ENCODE results near the gene EOLA2. TPM values are rescaled to one million over a fixed set of nuclear protein-coding genes. Genes with fewer than 3 reads are reported as not detected.
"Not testable (repeated sequence)": the region's sequence is repeated elsewhere in the genome, so short reads cannot be mapped to it uniquely, and the experiment has no call there.

The EOLA2 gene
- total RNA-seq, 1 donor from 2014 or later, result 53.0 TPM

GRCh38 chrX:149939905-149940673, 1.8 kb upstream of the EOLA2 start:
- DNase-seq, result peak; percentile 90
- H3K4me3 Mint-ChIP-seq (ENCODE audit: unreplicated experiment), result peak overlapping the region; percentile 90
- peak overlapping the region; percentile 94 for H3K27ac Mint-ChIP-seq (ENCODE audit: unreplicated experiment)
- peaks cover 2% of the 10 kb centered on the region for H3K27me3 Mint-ChIP-seq (ENCODE audit: unreplicated experiment)
- H3K36me3 Mint-ChIP-seq (ENCODE audit: unreplicated experiment), result no peaks in the 10 kb centered on the region
- peaks cover 6% of the 10 kb centered on the region for H3K9me3 Mint-ChIP-seq (ENCODE audit: unreplicated experiment)
- TF ChIP-seq, protein P1, sequence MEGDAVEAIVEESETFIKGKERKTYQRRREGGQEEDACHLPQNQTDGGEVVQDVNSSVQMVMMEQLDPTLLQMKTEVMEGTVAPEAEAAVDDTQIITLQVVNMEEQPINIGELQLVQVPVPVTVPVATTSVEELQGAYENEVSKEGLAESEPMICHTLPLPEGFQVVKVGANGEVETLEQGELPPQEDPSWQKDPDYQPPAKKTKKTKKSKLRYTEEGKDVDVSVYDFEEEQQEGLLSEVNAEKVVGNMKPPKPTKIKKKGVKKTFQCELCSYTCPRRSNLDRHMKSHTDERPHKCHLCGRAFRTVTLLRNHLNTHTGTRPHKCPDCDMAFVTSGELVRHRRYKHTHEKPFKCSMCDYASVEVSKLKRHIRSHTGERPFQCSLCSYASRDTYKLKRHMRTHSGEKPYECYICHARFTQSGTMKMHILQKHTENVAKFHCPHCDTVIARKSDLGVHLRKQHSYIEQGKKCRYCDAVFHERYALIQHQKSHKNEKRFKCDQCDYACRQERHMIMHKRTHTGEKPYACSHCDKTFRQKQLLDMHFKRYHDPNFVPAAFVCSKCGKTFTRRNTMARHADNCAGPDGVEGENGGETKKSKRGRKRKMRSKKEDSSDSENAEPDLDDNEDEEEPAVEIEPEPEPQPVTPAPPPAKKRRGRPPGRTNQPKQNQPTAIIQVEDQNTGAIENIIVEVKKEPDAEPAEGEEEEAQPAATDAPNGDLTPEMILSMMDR (IDR thresholded peaks at IDR 0.05; ENCODE audit: partially characterized antibody, unreplicated experiment), result no peak
- H3K4me1 Mint-ChIP-seq (ENCODE audit: low read depth, unreplicated experiment), result no peaks in the 10 kb centered on the region

DNA sequence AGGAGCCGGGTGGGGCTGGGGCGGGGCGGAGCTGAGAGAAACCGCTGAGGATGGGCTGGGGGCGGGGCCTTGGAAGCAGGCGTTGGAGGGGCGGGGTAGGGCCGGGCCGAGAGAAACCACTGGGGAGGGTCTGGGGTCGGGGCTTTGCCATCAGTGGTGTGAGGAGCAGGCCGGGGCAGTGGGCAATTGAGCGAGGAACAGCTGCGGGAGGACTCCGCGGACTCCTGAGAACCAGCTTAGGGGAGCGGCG, 1.3 kb upstream of the EOLA2 start:
- Mint-ChIP-seq H3K36me3 (ENCODE audit: unreplicated experiment) (no peaks in the 10 kb centered on the region), H3K9me3 (ENCODE audit: unreplicated experiment) (peaks cover 6% of the 10 kb centered on the region), H3K4me1 (ENCODE audit: low read depth, unreplicated experiment) (no peaks in the 10 kb centered on the region), H3K27me3 (ENCODE audit: unreplicated experiment) (peaks cover 2% of the 10 kb centered on the region), H3K27ac (ENCODE audit: unreplicated experiment) (peak overlapping the region; percentile 94), H3K4me3 (ENCODE audit: unreplicated experiment) (peak overlapping the region; percentile 90)
- DNase-seq, result no peak
- TF ChIP-seq, protein P1 (IDR thresholded peaks at IDR 0.05; ENCODE audit: partially characterized antibody, unreplicated experiment), result no peak

DNA sequence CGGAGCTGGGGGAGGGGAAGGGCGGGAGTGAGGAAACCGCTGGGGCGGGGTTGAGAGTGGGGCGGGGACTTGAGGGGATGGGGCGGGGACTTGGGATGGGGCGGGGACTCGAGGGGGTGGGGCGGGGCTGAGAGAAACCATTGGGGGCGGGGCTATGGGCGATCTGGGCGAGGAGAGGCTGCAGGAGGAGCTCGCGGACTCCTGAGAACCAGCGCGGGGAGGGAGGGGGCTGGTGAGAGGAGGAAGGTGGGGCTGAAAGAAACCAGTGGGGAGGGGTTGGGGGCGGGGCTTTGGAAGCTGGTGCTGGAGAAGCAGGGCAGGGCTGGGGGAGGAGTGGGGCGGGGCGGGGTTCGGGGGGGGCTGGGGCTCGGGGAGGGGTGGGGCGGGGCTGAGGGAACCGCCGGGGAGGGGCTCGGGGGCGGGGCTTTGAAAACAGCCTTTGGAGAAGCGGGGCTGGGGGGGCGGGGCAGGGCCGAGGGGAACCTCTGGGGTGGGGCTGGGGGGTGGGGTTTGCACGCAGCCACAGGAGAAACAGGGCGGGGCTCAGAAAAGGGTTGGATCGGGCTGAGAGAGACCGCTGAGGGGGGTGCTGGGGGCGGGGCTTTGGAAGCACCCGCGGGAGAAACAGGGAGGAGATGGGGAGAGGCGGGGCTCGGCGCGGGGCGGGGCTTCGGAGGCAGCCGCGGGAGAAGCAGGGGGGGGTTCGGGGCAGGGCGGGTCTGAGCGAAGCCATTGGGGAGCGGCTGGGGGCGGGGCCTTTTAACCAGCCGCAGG, 777 bp upstream of the EOLA2 start:
- no peaks in the 10 kb centered on the region for H3K4me1 Mint-ChIP-seq (ENCODE audit: low read depth, unreplicated experiment)
- TF ChIP-seq, protein P1 (IDR thresholded peaks at IDR 0.05; ENCODE audit: partially characterized antibody, unreplicated experiment), result no peak
- no peak overlapping the region for H3K4me3 Mint-ChIP-seq (ENCODE audit: unreplicated experiment)
- peaks cover 6% of the 10 kb centered on the region for H3K9me3 Mint-ChIP-seq (ENCODE audit: unreplicated experiment)
- peaks cover 2% of the 10 kb centered on the region for H3K27me3 Mint-ChIP-seq (ENCODE audit: unreplicated experiment)
- no peak overlapping the region for H3K27ac Mint-ChIP-seq (ENCODE audit: unreplicated experiment)
- H3K36me3 Mint-ChIP-seq (ENCODE audit: unreplicated experiment), result no peaks in the 10 kb centered on the region
- DNase-seq, result peak; percentile 91

DNA sequence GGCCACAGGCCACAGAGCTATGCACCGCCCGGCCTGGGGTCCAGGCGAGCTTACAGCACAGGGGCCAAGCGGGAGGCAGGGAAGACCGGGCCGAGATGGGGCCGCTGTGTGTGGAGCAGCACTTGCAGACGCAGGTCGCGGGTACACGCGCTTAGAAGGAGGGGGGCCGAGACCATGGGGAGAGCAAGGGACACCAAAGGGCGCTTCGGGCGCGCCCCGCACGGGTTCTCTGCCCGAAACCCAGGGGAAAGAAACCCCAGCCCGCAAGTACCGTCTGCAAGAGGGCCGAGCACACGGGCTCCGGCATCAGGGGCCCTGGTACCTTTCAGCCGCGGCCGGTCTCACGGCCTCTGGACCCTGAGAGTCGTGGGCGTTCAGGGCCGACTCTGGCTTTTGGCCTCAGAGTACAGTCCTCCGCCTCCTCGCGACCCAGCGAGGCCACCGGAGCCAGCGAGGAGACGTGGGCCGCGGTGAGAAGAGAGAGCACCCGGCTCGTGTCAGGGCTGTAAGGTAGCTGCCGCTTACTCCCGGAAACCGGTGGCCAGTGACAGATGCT, 342 bp downstream of the EOLA2 start:
- Mint-ChIP-seq H3K27me3 (ENCODE audit: unreplicated experiment) (peaks cover 2% of the 10 kb centered on the region), H3K36me3 (ENCODE audit: unreplicated experiment) (no peaks in the 10 kb centered on the region), H3K4me3 (ENCODE audit: unreplicated experiment) (peak overlapping the region; percentile 93), H3K9me3 (ENCODE audit: unreplicated experiment) (peaks cover 6% of the 10 kb centered on the region), H3K4me1 (ENCODE audit: low read depth, unreplicated experiment) (no peaks in the 10 kb centered on the region), H3K27ac (ENCODE audit: unreplicated experiment) (peak overlapping the region; percentile 95)
- TF ChIP-seq, protein P1 (IDR thresholded peaks at IDR 0.05; ENCODE audit: partially characterized antibody, unreplicated experiment), result no peak
- peak; percentile 22 for DNase-seq

DNA sequence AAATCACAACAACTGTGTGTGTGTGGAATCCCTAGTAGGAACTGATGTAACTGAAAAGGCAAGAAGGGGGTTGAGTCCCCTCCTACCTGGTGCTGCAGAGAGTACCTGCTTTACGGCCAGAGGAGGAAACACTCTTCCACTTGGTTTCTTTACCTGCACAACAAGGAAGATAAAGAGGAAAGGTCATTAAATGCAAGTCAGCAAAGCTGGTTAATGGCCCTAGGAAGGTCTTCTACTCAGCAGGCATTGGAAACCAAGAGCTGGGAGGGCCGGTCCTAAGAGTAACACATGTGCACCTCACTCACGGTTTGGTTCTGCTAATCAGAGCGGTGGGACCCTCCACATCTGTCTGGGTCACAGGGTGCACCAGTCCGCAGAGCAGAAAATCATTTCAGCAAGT, 963 bp downstream of the EOLA2 start:
- Mint-ChIP-seq H3K4me3 (ENCODE audit: unreplicated experiment) (peak overlapping the region; percentile 93), H3K27ac (ENCODE audit: unreplicated experiment) (peak overlapping the region; percentile 95)
- H3K4me1 Mint-ChIP-seq (ENCODE audit: low read depth, unreplicated experiment); DNase-seq; H3K27me3 Mint-ChIP-seq (ENCODE audit: unreplicated experiment); H3K9me3 Mint-ChIP-seq (ENCODE audit: unreplicated experiment); H3K36me3 Mint-ChIP-seq (ENCODE audit: unreplicated experiment): not testable (repeated sequence)

DNA sequence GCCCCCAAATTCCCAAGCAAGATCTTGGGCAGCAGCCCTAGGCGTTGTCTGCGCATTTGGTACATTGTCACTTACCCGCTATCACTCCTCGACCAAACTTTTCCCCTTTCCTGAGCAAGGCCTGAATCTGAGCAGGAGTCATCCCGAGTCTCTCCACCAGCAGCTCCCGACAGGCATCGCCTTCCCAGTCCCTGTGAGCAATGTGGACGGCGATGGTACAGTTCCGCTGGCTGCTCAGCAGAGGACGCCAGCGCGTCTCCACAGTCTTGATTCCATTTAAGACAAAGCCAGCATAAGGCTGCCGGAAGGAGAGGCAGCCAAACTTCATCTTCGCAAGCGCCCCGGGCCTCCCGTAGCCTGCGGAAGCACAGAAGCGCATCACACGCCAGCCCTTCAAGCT, 4.7 kb downstream of the EOLA2 start:
- not testable (repeated sequence) for H3K4me3 Mint-ChIP-seq (ENCODE audit: unreplicated experiment); H3K4me1 Mint-ChIP-seq (ENCODE audit: low read depth, unreplicated experiment); H3K27ac Mint-ChIP-seq (ENCODE audit: unreplicated experiment); H3K36me3 Mint-ChIP-seq (ENCODE audit: unreplicated experiment); H3K9me3 Mint-ChIP-seq (ENCODE audit: unreplicated experiment); H3K27me3 Mint-ChIP-seq (ENCODE audit: unreplicated experiment); DNase-seq

DNA sequence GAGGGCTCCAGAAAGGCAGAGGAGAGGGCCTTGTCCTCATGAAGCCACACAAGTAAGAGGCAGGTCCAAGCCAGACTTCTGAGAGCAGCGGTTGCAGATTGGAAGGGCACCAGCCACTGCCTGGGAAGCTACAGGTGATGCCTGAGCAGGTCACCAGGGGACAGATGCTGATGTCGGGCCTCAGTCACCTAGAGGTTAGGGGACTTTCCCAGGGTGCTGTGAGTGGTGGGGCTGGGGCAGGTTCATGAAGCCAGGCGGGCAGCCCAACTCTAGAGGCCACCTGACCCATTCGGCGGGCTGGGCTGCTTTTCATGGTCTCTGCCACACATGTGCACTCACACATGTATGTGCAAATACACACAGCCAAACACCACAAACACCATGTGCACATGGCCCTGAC, 5.3 kb downstream of the EOLA2 start:
- not testable (repeated sequence) for H3K27ac Mint-ChIP-seq (ENCODE audit: unreplicated experiment); H3K4me3 Mint-ChIP-seq (ENCODE audit: unreplicated experiment); H3K4me1 Mint-ChIP-seq (ENCODE audit: low read depth, unreplicated experiment); H3K9me3 Mint-ChIP-seq (ENCODE audit: unreplicated experiment); H3K27me3 Mint-ChIP-seq (ENCODE audit: unreplicated experiment); DNase-seq; H3K36me3 Mint-ChIP-seq (ENCODE audit: unreplicated experiment)

GRCh38 chrX:149932150-149932549, 6.1 kb downstream of the EOLA2 start:
- not testable (repeated sequence) for H3K36me3 Mint-ChIP-seq (ENCODE audit: unreplicated experiment); H3K27ac Mint-ChIP-seq (ENCODE audit: unreplicated experiment); H3K9me3 Mint-ChIP-seq (ENCODE audit: unreplicated experiment); H3K4me1 Mint-ChIP-seq (ENCODE audit: low read depth, unreplicated experiment); H3K4me3 Mint-ChIP-seq (ENCODE audit: unreplicated experiment); DNase-seq; H3K27me3 Mint-ChIP-seq (ENCODE audit: unreplicated experiment)

Data from glutamatergic neuron (in vitro differentiated cells).